Natural killer cell (primary cell): ENCODE results near the gene CLTB. TPM values are rescaled to one million over a fixed set of nuclear protein-coding genes. Genes with fewer than 3 reads are reported as not detected.

ENCODE experiments used
- ATAC-seq, 3 donors: fragments of 150-1000 bp in 2 of 3; fragments of 200-7000 bp in 1 of 3; cut with Tn5 transposase; 1 replicate in 1 of 3; 2 replicates in 2 of 3; pipeline ENCODE4 v1.10.0; 2021; ENCODE audit warnings: mild to moderate bottlenecking in 2 of 3, moderate library complexity in 2 of 3
- DNase-seq, 2 donors: peaks; one replicate each; pipeline versions ENCODE4 v3.0.0 to v3.0.0-alpha.2; 2013 to 2021; ENCODE audit warnings: mixed read lengths in 1 of 2
- H3K27ac ChIP-seq: one replicate; pipeline ENCODE4 v1.5.1; 2013; ENCODE audit warnings: mild to moderate bottlenecking, low read length
- H3K27me3 ChIP-seq: one replicate; pipeline ENCODE4 v1.6.1; 2013; ENCODE audit warnings: low read length; ENCODE audit not compliant: control insufficient read depth, insufficient read depth
- H3K36me3 ChIP-seq: one replicate; pipeline ENCODE4 v1.6.1; 2013; ENCODE audit warnings: low read length; ENCODE audit not compliant: control insufficient read depth, insufficient read depth
- H3K4me1 ChIP-seq: one replicate; pipeline ENCODE4 v1.6.1; 2013; ENCODE audit warnings: low read length; ENCODE audit not compliant: control insufficient read depth, insufficient read depth
- H3K4me3 ChIP-seq: one replicate; pipeline ENCODE4 v1.5.1; 2013; ENCODE audit warnings: low read length
- H3K9me3 ChIP-seq: one replicate; pipeline ENCODE4 v1.6.1; 2013; ENCODE audit warnings: low read length; ENCODE audit not compliant: control insufficient read depth, insufficient read depth
- H3K27ac Mint-ChIP-seq, 2 donors: one replicate each; pipeline ENCODE4 v1.8.0; 2022; ENCODE audit warnings: mild to moderate bottlenecking in 2 of 2, mixed read lengths in 2 of 2, moderate library complexity in 1 of 2
- H3K27me3 Mint-ChIP-seq, 2 donors: one replicate each; pipeline ENCODE4 v1.8.0; 2022; ENCODE audit warnings: low read depth in 2 of 2, mixed read lengths in 2 of 2
- H3K36me3 Mint-ChIP-seq: one replicate; pipeline ENCODE4 v1.8.0; 2022; ENCODE audit warnings: mixed read lengths
- H3K4me1 Mint-ChIP-seq, 2 donors: one replicate each; pipeline ENCODE4 v1.8.0; 2022; ENCODE audit warnings: mixed read lengths in 2 of 2
- H3K4me3 Mint-ChIP-seq: one replicate; pipeline ENCODE4 v1.8.0; 2022; ENCODE audit warnings: mild to moderate bottlenecking, moderate library complexity, mixed read lengths
- H3K9me3 Mint-ChIP-seq, 2 donors: one replicate each; pipeline ENCODE4 v1.8.0; 2022; ENCODE audit warnings: mixed read lengths in 2 of 2
- WGBS: methylation state at CpG from one replicate; pipeline ENCODE4 v1.1.7; 2013; ENCODE audit warnings: missing lambda C conversion rate; ENCODE audit not compliant: insufficient coverage; 5-methylcytosine and 5-hydroxymethylcytosine counted together
- intact Hi-C: fragments of 100-400 bp; cut with micrococcal nuclease; formaldehyde crosslinking; loops from one replicate; pipeline ENCODE4 v1.14.2; 2022
- total RNA-seq, 4 donors: library from RNA; stranded (reverse); fragments of 120-200 nt in 1 of 4; gene quantifications; one replicate each; pipeline versions ENCODE4 v1.2.3 to v1.2.4, GENCODE V29; 2013 to 2022
- TF ChIP-seq, protein P1 (sequence below): fragments of 200-600 bp; IDR thresholded peaks from one replicate; pipeline ENCODE4 v1.8.0; 2022; ENCODE audit warnings: antibody characterized with exemption

Gene CLTB
- total RNA-seq, 3 donors from 2014 or later (not counting 1 experiment from before 2014, with no cell fraction given) = 60.6 to 77.2 (median 70.4) TPM

DNA sequence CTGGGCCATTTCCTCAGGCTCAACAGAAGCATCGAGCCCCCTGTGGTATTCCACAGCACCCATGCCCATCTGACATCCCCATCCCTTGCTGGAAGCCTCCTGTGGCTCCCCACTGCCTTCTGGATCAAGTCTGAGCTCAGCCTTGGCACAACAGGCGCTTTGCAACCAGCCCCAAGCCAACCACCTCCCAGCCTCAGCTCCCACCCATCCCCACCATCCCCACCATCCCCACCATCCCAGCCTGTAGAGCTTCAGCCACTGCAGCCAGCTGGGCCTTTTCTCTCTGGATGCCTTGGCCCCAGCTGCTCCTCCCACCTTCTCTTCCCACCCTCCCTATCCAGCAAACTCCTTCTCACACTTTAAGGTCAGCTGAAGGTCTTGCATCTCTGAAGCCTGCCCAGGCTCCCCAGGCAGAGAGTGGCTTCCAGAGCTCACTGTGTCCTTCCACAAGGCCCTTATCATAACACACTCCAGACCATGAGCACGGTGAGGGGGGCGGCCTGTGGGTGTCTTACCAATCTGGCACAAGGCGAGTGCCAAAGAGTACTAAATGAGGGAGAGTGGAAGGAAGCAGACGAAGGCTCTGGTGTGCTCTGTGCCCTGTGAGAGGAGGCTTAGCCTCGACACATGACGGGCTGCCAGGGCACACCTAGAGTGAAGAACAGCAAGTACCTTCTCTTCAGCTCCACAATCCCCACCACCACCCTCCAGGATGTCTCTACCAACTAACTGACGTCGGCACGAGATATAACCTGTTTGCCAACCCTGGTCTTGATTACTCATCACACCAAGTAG, 21.3 kb downstream of the CLTB start:
- H3K27ac Mint-ChIP-seq = no peak overlapping the region
- intact Hi-C loops = no loop called here
- peaks cover 18% of the 10 kb centered on the region for H3K36me3 ChIP-seq
- H3K27me3 Mint-ChIP-seq = no peaks in the 10 kb centered on the region
- no peak overlapping the region for H3K4me3 ChIP-seq
- no peaks in the 10 kb centered on the region for H3K9me3 ChIP-seq
- TF ChIP-seq, protein P1, sequence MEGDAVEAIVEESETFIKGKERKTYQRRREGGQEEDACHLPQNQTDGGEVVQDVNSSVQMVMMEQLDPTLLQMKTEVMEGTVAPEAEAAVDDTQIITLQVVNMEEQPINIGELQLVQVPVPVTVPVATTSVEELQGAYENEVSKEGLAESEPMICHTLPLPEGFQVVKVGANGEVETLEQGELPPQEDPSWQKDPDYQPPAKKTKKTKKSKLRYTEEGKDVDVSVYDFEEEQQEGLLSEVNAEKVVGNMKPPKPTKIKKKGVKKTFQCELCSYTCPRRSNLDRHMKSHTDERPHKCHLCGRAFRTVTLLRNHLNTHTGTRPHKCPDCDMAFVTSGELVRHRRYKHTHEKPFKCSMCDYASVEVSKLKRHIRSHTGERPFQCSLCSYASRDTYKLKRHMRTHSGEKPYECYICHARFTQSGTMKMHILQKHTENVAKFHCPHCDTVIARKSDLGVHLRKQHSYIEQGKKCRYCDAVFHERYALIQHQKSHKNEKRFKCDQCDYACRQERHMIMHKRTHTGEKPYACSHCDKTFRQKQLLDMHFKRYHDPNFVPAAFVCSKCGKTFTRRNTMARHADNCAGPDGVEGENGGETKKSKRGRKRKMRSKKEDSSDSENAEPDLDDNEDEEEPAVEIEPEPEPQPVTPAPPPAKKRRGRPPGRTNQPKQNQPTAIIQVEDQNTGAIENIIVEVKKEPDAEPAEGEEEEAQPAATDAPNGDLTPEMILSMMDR = no peak
- H3K4me3 Mint-ChIP-seq = no peak overlapping the region
- no peak overlapping the region for H3K27ac ChIP-seq
- ATAC-seq = no peak
- no peak for DNase-seq
- no peaks in the 10 kb centered on the region for H3K27me3 ChIP-seq
- no peaks in the 10 kb centered on the region for H3K4me1 Mint-ChIP-seq
- H3K4me1 ChIP-seq = peaks cover 2% of the 10 kb centered on the region
- no peaks in the 10 kb centered on the region for H3K36me3 Mint-ChIP-seq
- H3K9me3 Mint-ChIP-seq = no peaks in the 10 kb centered on the region
- WGBS = 97% methylated on average over 11 of the region's 11 CpGs

- peaks cover 11% of the 10 kb centered on the region for H3K4me1 ChIP-seq
- no peaks in the 10 kb centered on the region for H3K9me3 Mint-ChIP-seq
- 98% methylated on average over 8 of the region's 9 CpGs for WGBS
- ATAC-seq (no peak), DNase-seq (no peak)
- intact Hi-C loops = no loop called here
- TF ChIP-seq, protein P1 = no peak
- no peaks in the 10 kb centered on the region for H3K27me3 ChIP-seq
- no peak overlapping the region for H3K4me3 Mint-ChIP-seq
- no peaks in the 10 kb centered on the region for H3K27me3 Mint-ChIP-seq
- H3K27ac Mint-ChIP-seq = no peak overlapping the region
- no peak overlapping the region for H3K4me3 ChIP-seq
- H3K9me3 ChIP-seq = no peaks in the 10 kb centered on the region
- peaks cover 0 to 5% of the 10 kb centered on the region in 2 donors for H3K4me1 Mint-ChIP-seq
- H3K36me3 ChIP-seq = peaks cover 18% of the 10 kb centered on the region
- H3K27ac ChIP-seq = no peak overlapping the region
- H3K36me3 Mint-ChIP-seq = no peaks in the 10 kb centered on the region
Measured at GRCh38 chr5:176394096-176394495, 22.2 kb downstream of the CLTB start.

GRCh38 chr5:176392526-176392925, 23.8 kb downstream of the CLTB start:
- Histone ChIP-seq H3K9me3 (no peaks in the 10 kb centered on the region), H3K4me3 (no peak overlapping the region), H3K36me3 (peaks cover 18% of the 10 kb centered on the region), H3K27me3 (no peaks in the 10 kb centered on the region), H3K27ac (no peak overlapping the region), H3K4me1 (peaks cover 18% of the 10 kb centered on the region)
- ATAC-seq = no peak
- peaks cover 14 to 18% of the 10 kb centered on the region in 2 donors for H3K4me1 Mint-ChIP-seq
- H3K27me3 Mint-ChIP-seq = no peaks in the 10 kb centered on the region
- H3K9me3 Mint-ChIP-seq = no peaks in the 10 kb centered on the region
- no peak overlapping the region for H3K4me3 Mint-ChIP-seq
- 93% methylated on average over 11 of the region's 11 CpGs for WGBS
- TF ChIP-seq, protein P1 = no peak
- H3K27ac Mint-ChIP-seq = peak overlapping the region in 1 of 2 donors; percentile 38
- intact Hi-C loops = no loop called here
- H3K36me3 Mint-ChIP-seq = no peaks in the 10 kb centered on the region
- DNase-seq = no peak
